ENCODE measurements around the gene ACSM3.
"Not testable (repeated sequence)": the region's sequence is repeated elsewhere in the genome, so short reads cannot be mapped to it uniquely, and the experiment has no call there.

The ACSM3 gene

DNA sequence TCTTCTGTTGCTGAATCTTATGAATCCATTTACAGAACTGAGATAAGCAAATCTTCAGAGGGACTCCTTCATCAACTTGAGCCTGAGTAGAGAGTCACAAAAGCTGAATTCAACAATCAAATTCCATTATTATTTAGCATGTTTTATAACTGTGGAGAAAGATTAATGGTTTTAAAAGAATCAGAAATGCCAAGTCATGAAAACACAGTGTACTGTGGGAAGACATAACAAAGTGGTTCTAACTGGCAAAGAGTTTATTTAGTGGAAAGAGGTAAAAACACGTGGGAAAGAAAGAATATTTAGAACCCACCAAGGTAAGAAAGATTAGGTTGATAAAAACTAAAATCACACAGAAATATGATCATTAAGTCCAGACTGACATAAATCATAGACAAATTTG, 37.5 kb downstream of the ACSM3 start:
- no peak for DNase-seq (ENCODE audit: low read depth)
- TF ChIP-seq, protein P1, sequence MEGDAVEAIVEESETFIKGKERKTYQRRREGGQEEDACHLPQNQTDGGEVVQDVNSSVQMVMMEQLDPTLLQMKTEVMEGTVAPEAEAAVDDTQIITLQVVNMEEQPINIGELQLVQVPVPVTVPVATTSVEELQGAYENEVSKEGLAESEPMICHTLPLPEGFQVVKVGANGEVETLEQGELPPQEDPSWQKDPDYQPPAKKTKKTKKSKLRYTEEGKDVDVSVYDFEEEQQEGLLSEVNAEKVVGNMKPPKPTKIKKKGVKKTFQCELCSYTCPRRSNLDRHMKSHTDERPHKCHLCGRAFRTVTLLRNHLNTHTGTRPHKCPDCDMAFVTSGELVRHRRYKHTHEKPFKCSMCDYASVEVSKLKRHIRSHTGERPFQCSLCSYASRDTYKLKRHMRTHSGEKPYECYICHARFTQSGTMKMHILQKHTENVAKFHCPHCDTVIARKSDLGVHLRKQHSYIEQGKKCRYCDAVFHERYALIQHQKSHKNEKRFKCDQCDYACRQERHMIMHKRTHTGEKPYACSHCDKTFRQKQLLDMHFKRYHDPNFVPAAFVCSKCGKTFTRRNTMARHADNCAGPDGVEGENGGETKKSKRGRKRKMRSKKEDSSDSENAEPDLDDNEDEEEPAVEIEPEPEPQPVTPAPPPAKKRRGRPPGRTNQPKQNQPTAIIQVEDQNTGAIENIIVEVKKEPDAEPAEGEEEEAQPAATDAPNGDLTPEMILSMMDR (IDR thresholded peaks at IDR 0.05; ENCODE audit: low read depth, low read length, missing control alignments), result no peak
- H3K4me3 ChIP-seq (ENCODE audit: low read depth, low read length), result no peak overlapping the region
- in situ Hi-C loops (cut with HindIII; ENCODE audit: low sequenced_read_pairs), result no loop called here

- in situ Hi-C loops (cut with HindIII; ENCODE audit: low sequenced_read_pairs), result no loop called here
- no peak for DNase-seq (ENCODE audit: low read depth)
- TF ChIP-seq, protein P1 (IDR thresholded peaks at IDR 0.05; ENCODE audit: low read depth, low read length, missing control alignments), result no peak
- no peak overlapping the region for H3K4me3 ChIP-seq (ENCODE audit: low read depth, low read length)
Observed at GRCh38 chr16:20803192-20803560, 39.4 kb downstream of the ACSM3 start.

DNA sequence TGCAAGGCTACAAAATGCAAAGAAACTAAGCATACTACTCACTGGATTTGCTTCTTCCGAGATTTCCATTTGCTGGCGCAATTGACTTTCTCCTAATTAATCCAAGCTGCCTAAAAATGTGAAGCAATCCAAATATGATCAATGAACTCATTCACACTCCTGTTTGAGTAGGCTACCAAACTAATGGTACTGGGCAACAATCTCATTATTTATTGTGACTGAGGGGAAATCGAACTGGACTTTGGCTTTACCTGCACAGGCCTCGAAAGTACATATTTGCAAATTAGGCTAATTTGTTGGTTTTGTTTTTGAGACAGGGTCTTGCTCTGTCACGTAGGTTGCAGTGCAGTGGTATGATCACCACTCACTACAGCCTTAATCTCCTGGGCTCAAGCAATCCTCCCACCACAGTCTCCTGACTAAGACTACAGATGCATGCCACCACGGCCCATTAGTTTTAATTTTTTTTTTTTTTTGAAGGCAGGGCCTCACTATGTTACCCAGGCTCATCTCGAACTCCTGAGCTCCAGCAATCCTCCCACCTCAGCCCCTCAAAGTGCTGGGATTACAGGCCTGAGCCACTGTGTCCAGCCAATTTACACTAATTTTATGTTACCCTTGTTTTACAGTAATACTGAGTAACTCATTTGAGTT, 39.9 kb downstream of the ACSM3 start:
- in situ Hi-C loops (cut with HindIII; ENCODE audit: low sequenced_read_pairs), result no loop called here
- no peak overlapping the region for H3K4me3 ChIP-seq (ENCODE audit: low read depth, low read length)
- DNase-seq (ENCODE audit: low read depth), result no peak
- TF ChIP-seq, protein P1 (IDR thresholded peaks at IDR 0.05; ENCODE audit: low read depth, low read length, missing control alignments), result no peak

DNA sequence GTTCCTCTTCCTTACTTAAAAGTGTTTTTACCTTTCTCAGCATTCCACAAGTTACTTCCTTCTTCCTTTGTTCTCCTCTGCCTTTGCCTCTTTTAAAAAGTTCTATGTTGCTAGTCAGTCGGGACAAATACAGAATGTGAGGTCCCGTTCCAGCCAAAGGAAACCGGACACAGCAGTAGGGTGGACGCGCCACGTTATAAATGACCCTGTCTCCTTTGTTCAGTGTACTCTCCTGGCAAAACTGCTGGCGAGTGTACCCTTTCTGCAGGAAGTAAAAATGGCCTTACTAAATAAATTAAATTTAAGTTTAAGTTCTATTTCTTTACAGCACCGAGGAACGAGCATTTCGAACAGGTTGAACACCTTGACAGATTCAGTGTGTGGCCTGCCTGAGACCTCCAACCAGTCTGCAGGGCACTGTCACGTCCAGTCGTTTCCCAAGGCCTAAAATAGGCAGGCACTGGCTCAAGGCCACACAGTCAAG, 41.9 kb downstream of the ACSM3 start:
- in situ Hi-C loops (cut with HindIII; ENCODE audit: low sequenced_read_pairs); DNase-seq (ENCODE audit: low read depth): not testable (repeated sequence)

DNA sequence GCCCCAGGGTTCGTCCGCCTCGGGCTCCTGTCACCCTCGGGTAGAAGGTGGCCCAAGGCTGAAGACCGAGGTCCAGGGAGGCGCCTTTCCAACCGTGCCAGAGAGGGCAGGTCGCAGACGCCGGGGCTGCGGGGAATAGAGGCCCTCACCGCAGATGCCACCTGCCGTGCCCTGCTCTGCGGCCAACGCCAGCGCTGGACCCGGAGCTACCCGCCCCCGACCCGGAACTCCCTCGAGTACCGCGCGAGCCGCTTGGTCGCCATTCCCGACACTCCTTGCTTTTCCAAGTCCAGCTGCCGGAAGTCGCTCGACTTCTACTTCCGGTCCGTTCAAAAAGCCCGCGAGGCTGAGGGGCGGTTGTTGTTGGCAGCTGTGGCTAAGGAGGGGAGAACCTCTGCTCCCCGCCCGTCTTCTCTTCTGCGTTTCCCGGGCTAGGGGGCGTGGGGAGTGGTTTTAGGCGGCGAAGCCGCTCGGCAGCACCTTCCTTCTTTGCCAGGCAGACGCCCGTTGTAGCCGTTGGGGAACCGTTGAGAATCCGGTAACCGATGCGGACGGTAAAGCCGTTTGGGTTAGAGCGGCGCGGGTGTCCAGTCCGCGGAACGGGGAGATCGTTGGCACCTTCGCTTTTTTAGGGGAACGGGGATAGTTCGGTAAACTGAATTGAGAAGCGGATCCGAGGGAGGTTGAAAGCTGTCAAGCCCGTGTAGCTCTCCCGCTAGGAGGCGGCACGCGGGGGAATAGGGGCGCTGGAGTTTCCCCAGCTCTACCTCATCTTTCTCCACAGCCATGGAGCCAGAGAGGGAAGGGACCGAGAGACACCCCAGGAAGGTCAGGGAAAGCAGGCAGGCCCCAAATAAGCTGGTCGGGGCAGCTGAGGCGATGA, 42.6 kb downstream of the ACSM3 start, which contains the start of the genes ERI2 and REXO5:
Gene ERI2, minus strand, starts transcription at position 305 of the 883 bp plus-strand sequence. Its CDS starts 42 bp downstream, at position 263.
Gene REXO5, plus strand, starts transcription at position 360 of the 883 bp plus-strand sequence. Its CDS starts 427 bp downstream, at position 787.
- in situ Hi-C loops (cut with HindIII; ENCODE audit: low sequenced_read_pairs), result no loop called here
- TF ChIP-seq, protein P1 (IDR thresholded peaks at IDR 0.05; ENCODE audit: low read depth, low read length, missing control alignments), result peak; percentile 65
- DNase-seq (ENCODE audit: low read depth), result peak; percentile 92
- peak within 1 kb of the TSS; percentile 84 for H3K4me3 ChIP-seq (ENCODE audit: low read depth, low read length)

More for the DNA sequence above, 41.9 kb downstream of the ACSM3 start:
- peak overlapping the region; percentile 84 for H3K4me3 ChIP-seq (ENCODE audit: low read depth, low read length)

DNA sequence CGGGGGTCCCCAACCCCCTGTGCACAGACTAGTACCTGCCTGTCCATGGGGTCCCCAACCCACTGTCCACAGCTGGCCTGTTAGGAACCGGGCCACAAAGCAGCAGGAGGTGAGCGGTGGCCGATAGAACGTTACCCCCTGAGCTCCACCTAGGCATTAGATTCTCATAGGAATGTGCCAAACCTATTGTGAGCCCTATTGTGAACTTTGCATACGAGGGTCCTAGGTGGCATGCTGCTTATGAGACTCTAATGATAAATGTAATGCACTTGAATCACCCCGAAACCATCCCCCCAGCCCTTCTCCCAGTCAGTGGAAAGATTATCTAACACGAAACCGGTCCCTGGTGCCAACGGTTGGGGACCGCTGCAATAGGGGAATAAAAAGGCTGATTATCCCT, 44.0 kb downstream of the ACSM3 start:
- TF ChIP-seq, protein P1 (IDR thresholded peaks at IDR 0.05; ENCODE audit: low read depth, low read length, missing control alignments), result no peak
- in situ Hi-C loops (cut with HindIII; ENCODE audit: low sequenced_read_pairs), result no loop called here
- no peak overlapping the region for H3K4me3 ChIP-seq (ENCODE audit: low read depth, low read length)
- DNase-seq (ENCODE audit: low read depth), result no peak
